Testis (tissue), 2 donors: ENCODE data around the gene ENTPD2.

Experiments used
- POLR2A ChIP-seq: fragments of 450-650 bp; IDR thresholded peaks from one replicate; pipeline ENCODE4 v1.6.1; 2017; ENCODE audit warnings: antibody characterized with exemption, mild to moderate bottlenecking, moderate library complexity
- TF ChIP-seq, protein P1 (sequence below), 3 experiments: fragments of 450-650 bp in 2 of 3; fragments of 200-600 bp in 1 of 3; sonication (generic) in 1 of 3; IDR thresholded peaks; one replicate each; pipeline ENCODE4 v1.5.1; 2016 to 2019; ENCODE audit warnings: antibody characterized with exemption in 3 of 3, mild to moderate bottlenecking in 2 of 3, moderate library complexity in 1 of 3

GRCh38 chr9:137045294-137046087 is 8.4 kb downstream of the ENTPD2 start:
- TF ChIP-seq, protein P1, sequence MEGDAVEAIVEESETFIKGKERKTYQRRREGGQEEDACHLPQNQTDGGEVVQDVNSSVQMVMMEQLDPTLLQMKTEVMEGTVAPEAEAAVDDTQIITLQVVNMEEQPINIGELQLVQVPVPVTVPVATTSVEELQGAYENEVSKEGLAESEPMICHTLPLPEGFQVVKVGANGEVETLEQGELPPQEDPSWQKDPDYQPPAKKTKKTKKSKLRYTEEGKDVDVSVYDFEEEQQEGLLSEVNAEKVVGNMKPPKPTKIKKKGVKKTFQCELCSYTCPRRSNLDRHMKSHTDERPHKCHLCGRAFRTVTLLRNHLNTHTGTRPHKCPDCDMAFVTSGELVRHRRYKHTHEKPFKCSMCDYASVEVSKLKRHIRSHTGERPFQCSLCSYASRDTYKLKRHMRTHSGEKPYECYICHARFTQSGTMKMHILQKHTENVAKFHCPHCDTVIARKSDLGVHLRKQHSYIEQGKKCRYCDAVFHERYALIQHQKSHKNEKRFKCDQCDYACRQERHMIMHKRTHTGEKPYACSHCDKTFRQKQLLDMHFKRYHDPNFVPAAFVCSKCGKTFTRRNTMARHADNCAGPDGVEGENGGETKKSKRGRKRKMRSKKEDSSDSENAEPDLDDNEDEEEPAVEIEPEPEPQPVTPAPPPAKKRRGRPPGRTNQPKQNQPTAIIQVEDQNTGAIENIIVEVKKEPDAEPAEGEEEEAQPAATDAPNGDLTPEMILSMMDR (IDR thresholded peaks at IDR 0.05) = no peak
- no peak for TF ChIP-seq POLR2A
